NCI-H69 (cell line): ENCODE measurements around the gene SPDEF.

Source experiments
- DNase-seq: peaks from one replicate; lab custom pipeline; 2025; lab: John Stamatoyannopoulos, UW

Gene SPDEF

DNA sequence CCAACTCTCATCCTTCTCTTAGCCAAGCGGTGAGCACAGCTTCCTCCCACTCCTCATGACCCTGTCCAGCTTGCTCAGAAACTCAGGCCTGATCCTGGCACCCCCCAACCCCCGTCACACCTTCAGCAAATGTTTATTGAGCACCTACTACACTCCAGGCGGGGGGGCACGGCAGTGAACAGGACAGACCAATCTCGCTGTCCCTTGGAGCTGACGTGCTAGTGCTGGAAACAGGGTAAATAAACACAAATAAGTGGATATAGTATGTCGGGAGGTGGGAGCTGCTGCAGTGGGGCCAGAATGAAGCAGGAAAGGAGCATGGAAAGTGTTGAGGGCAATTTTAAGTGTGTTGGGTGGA lies 7.4 kb upstream of the SPDEF start:
- no peak for DNase-seq

DNA sequence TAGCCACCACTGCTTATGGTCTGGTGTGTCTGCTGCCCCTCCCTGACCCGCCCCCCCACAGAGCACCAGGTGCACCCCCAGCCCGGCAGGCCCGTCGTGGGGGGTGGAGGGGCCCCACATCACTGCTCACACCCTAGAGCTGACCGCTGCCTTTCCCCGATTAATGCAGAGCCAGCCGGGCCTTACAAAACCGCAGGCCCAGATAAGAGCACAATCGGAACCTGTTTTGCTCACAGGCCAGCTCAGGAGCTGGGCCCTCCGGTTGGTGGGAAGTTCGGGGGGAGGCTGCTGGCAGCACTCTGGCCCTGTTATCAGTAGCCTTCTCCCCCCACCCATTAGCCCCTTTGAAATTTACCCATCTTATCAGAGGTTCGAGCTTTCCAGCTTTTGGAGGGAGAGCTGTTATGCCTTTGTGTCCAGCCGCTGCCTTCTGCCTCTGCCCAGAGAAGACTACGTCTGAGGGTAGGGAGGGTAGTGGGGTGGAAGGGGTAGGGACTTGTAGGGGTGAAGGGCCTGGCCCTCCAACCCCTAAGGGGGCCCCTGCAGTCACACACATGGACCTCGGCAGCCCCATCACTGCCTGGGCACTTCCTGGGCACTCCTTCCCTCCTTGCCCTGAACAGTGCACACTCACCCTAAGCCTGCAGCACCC lies 6.9 kb upstream of the SPDEF start:
- DNase-seq: no peak

DNA sequence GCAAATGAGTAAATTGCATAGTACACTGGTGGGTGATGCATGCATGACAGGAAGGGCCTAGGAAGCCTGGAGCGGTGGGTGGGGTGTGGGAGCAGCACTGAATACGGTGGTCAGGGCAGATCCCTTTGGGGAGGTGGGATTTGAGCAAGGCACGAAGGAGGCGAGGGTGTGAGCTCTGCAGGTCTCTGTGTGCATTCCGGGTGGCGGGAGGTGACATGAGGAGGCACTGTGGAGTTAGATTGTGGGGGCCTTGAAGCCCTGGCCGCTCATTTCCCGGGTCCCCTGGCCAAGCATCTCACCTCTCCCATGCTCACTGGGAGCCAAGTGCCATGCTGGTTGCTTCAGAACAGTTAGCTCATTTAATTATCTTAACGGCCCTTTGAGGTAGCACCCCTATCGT lies 6.2 kb upstream of the SPDEF start:
- no peak for DNase-seq

DNA sequence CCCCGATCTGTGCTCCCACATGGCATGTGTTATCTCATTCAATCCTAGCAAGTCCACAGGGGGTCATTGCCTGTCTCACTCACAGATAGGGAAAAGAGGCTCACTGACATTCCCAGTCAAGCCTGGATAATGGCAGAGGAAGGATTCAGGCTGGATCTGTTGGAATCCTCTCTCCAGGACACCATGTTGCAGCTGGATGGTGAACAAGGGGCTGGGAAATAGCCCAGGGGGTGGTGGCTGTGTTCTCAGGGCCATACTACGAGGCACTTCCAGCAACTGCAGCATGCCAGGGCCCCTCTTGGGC lies 5.0 kb upstream of the SPDEF start:
- DNase-seq: no peak

DNA sequence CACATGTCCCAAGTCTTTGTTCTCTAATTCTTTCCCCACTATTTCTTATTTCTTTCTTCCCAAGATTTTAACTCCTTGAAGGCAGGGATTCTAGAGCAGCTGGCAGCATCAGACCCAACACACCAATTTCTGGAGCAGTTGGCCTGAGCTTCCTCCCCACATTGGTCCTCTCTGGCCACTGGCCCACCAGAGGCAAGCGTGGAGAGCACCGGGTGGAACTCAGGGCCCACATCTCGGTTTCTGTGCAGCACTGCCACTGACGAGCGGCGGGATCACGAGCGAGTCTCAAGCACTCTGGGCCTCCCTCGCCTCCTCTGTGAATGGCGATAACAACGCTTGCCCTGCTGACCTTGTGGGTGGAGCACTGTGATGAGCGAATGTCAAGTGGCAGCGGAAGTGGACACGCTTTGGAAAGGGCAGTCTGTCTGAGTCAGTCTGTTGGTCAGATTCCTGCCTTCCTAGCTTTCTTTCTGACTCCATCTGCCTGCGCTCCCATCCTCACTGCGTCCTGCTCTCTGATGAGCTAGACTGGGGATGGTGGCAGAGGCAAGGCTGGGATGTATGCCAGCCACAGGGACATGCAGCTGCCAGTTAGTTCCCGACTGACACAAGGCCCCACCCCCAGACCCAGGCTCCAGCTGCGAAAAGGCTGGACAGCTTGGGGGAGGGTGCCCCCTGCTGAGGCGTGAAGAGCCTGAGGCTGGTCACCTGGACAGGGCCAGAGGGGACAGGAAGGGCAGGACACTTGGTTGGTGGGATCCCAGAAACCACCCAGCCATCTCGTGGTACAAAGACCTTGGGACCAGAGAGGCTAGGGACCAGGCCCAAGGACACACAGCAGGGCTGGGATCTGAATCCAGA lies 4.5 kb upstream of the SPDEF start:
- DNase-seq: peak; percentile 83

DNA sequence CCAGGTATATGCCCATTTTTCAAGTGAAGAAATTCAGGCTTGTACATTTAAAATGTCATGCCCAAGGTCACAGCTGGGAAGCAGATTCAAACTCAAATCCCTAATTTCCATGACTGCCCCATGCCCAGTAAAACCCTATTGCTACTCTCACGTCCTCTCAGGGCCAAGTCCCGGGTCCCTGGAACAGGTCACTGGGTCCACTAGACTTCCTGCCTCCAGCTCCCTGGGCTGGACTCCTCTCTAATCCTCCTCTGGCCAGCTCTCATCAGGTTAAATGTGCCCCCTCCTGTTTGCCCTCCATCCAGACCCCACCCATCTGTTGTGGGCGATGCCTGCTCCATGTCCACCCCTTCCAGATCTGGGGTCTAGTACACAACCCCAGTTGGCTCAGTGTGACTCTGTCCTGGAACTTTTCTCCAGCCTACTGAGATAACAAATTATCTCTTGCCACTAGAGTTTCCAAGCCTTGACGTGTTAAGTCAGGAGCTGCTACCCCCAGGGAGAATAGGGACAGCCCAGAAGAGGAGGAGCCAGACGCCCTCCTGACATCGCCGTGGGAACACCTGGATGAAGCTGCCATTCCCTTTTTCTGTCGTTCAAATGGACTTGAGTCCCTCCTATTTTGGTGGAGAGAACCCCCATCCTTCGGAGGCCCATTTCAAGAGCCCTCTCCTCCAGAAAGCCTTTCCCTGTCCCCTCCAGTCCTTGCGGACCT lies 3.7 kb upstream of the SPDEF start:
- peak; percentile 70 for DNase-seq

DNA sequence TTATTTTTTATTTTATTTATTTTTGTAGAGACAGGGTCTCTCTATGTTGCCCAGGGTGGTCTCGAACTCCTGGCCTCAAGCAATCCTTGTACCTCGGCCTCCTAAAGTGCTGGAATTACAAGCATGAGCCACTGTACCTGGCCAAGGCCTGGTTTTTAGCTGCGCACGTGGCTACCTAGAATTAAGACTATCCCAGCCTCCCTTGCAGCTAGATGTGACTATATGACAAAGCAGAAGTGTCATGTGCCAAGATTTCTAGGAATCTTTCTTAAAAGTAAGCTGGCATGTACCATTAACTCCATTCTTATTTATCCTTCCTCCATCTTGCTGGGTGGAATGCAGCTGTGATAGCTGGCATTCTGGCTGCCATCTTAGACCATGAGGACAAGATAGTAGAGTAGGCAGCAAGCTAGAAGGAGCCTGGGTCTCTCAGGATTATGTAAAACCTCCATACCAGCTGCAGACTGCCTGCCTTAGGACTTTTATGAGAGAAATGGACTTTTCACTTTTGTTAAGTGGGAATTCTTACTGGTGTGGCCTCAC lies 2.1 kb upstream of the SPDEF start:
- DNase-seq: no peak

DNA sequence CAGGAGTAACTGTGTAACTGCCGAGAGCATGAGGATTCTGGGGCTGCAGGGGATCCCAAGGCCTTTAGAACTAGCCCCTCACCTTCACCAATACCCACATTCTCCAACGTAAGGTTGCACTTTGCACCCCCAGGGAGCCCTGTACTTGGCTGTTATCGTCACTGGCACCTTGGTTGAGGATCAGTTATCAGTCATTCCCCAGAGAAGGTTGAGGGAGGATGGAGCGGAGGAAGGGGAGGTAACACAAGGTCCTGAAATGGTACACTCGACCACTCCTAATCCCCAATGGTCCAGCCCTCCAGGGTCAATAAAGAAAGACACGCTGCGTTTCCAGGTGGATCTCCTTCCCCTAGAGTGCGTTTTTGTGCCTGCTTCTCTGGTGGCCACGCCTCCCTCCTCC lies 1.1 kb upstream of the SPDEF start:
- no peak for DNase-seq

DNA sequence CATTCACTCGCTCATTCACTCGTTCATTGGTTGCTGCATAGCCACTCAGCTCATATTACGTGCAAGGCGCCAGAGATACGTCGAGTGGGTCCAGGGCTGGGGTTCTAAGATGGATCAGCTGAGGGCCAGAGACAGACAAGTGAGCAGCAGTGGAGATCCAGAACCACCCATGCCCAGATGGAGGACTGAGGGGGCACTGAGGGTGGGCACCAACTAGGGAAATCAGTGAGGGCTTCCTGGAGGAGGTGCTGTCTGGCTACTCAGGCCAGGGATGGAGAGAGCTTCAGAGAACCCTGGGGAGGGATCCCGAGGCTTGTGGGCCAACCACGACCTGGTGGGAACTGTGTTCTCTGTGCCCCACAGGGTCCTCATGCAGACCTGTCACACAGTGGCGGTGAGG lies 364 bp upstream of the SPDEF start:
- DNase-seq: no peak

DNA sequence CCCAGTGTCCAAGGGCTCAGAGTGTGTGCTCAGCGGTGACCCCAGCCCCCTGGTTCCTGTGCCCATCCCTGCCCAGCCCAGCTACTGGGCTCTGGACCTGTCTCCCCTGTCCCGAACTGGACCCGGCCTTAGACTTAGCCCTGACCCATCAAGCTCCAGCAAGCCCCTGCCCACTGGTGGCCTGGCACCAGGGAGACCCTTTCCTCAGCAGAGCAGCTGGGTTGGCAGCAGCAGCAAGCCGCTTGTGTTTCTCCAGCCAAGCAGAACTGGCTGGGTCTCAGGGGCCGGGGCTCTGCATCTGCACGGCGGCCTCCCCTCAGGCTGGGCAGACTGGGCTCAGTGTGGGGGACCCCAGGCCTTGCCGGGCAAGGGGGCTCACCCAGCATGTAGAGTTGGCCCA lies 801 bp downstream of the SPDEF start:
- DNase-seq: peak; percentile 17

DNA sequence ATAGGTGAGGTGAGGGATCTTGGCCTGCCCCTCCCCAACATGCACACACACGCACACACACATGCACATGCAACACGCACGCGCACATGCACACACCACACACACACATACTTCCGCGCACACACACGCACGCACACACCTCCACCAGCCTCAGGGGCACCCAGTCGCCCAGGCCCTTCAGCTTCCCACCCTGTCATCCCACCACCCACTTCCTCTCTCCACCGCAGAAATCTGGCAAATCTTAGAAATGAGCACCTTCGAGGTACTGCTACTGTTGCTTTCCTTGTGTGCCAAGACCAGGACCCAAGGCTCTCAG lies 1.2 kb downstream of the SPDEF start:
- DNase-seq: no peak

DNA sequence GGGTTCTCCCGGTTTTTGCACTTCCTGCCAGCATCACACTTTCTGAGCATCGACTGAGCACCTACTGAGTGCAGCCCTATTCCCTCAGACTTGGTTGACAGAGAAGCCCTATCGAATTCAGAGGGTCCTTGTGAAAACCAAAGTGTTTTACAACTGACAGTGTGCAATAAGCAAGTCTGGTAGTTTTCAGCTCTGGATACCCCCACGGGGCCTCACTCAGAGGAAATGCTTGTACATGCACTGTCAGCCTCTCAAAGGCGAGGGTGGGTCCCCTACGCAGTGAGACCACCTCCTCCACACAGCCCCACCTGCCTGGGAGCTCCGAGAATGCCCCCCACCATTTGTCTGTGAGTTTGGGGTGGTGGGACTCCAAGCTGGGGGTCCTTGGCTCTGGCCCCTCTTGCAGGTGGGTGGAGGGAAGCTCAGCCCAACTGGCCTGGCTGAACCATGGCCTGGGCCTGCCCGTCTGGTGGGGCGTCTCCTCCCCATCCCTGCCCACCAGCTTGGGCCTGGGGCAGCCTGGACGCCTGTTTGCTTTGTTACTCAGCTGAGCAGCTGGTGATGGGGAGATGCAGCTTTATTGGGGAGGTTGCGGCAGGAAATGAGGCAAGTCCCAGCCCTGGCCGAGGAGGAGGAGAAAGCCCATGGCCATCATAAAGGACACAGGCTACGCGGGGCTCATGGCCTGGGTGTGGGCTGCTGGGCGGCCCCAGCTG lies 1.7 kb downstream of the SPDEF start:
- peak; percentile 18 for DNase-seq

DNA sequence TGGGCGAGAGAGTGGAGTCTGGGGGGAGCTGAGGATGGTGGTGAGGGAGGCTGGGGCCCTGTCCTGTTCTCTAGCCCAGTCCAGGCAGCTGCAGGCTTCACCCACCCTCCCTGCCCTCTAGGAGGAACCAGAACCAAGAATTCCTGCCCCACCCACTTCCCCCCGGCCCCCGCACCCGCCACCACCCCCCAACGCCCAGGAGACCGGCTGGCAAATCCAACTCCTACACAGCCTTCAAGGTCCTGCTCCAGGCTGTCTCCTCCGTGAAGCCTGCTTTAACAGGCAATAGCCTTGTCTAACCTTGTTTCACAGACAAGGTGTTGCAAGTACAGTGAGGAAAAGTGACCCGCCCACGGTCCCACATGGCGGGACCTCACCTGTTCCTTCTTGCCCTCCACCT lies 2.4 kb downstream of the SPDEF start:
- DNase-seq: no peak

DNA sequence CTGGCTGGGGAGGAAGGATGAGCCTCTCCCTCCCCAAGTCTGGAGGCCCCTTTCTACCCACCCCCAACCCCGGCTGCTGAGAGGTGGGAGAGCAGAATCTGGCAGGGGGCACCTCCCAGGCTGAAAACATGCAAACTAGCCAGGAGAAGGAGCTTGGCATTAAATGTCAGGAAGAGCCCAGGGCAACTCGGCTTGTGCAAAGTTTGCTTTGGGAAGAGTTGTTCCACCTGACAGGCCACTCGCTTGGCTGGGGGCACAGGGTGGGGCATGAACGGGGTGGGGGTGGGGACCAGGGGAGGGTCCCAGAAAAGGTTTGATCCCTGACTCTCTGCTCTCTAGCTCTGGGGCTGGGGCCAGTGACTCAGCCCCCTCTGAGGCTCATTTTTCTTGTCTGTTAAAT lies 3.0 kb downstream of the SPDEF start:
- DNase-seq: no peak

DNA sequence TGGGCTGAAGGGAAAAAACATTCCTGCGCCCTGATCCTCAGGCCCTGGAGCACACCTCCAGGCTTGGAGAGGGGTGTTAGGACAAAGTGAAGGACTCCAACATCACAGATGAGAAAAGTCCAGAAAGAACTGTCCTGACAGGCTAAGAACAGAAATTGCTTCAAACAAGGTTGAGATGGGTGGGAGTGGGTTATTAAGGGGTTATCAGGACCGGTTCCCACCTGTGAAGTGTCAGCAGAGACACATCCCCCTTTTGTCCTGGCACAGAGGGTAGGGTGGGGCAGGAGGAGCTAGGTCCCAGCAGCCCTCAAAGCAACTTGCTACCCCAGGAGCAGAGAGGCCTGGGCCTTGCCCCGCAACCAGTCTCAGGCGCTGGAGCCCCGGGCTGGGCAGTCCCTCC lies 3.5 kb downstream of the SPDEF start:
- DNase-seq: no peak

DNA sequence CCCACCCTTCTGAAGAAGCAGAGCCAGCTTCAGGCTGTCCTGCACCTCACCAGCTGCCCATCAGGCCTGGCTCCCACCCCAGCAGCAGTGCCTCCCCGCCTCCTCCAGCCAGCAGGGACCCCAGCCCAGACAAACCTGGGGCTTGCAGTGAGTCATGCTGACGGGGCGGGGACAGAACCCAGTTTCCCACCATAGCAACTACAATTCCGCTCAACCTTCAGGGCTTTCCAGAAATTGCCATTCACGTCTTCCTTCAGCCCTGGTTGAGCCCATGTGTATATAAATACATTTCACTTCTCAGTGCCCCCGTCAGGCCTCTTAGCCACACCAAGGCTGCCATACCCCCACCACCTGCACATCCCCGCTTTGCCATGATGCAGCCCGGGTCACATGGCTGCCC lies 4.4 kb downstream of the SPDEF start:
- no peak for DNase-seq

DNA sequence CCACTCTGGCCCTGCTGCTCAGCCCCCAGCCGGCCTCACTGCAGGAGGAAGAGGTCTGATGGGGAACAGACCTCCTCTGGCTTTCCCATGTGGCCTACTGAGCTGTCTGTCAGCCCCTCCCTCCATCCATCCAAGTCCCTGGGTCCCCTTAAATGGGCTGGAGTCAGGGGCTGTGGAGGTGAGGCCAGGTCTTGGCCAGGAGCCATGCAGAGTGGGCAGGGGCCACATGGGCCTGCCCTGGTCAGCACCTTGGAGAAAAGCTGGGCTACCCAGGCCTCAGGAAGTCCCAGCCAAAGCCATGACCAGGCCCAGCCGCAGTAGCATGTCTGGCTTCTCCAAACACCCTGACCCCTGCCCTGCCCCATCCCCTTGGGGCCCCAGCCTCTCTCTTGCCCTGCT lies 6.3 kb downstream of the SPDEF start:
- DNase-seq: no peak

DNA sequence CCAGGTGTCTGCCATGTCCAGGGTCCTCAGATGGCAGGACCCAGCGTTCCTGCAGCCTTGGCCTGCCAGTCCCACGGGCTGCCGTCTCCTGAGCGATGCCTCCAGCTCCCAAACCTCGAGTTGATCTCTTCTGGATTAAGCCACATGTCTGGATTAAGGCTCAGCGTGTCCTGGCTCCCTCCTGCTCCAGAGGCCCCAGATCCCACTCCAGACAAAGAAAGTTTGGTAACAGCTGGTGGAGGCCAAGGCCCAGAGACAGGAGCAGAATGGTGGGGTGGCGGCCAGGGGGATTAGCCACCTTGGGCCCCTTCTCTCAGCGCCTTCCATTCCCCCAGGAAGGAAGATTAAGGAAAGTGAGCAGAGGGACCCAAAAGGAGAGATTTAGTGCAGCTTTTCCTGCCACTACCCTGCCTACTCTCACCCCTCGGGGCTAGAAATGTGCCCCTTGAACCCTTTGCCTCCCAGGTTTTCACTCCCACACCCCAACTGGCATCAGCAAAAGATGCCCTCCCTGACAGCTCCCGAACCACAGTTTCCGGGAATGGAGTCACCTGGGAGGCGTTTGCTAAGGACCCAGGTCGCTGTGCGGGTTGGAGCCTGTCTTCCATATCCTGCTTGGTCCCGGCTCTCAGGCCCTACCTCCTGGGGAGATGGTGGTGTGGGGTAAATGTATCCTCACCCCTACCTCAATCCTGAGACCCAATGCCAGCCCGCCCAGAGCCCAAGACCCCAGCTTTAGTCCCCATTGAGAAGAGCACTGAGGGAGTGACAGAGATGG lies 6.9 kb downstream of the SPDEF start:
- DNase-seq: no peak

DNA sequence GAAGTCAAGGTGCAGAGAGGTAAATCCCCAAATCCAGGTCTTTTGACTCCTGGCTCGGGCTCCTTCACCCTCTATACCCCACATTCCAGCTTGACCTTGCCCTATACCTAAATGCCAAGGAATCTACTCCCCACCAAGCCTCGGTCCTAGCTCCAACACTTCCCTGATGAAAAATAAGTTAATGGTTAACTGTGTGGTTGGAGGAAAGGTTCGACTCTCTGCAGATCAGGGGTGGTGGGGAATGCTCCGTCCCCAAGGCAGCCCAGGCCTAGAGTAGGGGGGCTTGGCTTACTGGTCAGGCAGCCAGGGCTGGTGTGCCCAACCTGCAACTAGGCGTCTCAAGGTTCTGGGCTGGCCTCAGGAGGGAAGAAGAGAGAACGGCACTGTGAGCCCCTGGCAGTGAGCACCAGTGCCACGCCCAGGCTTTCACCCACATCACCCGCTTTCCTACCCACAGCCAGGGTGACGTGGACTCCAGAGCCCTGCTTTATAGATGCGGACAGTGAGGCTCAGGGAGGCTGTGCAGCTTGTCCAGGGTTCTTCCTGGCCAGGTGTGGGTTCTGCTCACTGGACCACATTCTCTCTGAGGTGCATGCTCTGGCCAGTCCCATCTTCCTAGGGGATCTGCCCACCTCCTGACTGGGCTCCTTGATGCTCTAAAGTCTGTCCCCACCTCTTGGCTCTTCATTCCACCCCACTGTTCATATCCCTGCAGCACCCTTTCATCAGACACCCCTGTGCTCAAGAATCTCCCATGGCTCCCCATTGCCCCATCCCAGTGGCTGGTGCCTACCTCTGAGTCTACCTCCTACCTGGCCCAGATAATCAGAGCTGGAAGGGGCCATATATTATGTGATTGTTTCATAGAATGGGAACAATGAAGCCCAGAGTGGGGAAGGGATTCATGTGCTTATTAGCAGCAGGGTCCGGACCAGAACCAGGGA lies 8.2 kb downstream of the SPDEF start:
- DNase-seq: peak; percentile 25

DNA sequence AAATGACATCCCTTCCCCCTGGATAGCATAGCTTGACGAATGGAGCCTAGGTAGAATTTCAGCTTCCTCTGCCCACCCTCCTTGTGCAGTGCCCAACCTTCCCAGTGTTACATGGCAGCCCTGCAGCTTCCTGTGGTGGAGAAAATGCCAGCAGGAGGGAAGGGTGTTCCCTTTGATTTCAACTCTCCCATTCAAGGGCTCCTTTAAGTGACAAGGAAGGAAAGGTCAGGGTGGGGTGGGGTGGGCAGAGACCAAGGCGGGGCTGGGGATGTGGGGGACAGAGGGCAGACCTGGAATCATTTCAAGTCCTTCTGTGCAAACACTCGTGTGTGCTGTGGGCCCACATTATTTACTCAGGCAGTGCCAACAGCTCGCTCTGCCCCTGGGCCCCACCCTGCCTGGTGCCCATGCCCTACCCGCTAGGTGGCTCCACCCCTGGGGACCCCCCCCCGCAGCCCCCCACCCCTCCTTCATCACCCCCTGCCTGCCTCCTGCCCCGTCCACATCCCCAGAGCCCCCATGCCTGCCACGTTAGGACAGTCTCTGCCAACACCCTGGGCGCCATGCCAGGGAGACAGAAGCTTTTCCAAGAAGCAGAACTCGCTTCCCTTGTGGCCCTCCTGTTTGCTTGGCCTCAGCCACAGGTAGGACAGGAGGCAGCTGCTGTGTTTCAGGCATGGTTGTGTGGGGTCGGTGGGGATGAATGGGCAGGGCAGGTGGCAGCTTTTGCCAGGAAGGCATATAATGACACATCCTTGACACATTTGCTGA lies 9.4 kb downstream of the SPDEF start:
- DNase-seq: peak; percentile 100
